GM06990 (cell line): Measurements from ENCODE around the gene POLN.

ENCODE experiments used
- DNase-seq: peaks from one replicate; pipeline ENCODE4 v3.0.0-alpha.2; 2011; ENCODE audit not compliant: insufficient read length; ENCODE audit errors: extremely low read depth
- H3K27me3 ChIP-seq: replicated peaks from 2 replicates; pipeline ENCODE4 v1.6.0; 2011; ENCODE audit warnings: low read length; ENCODE audit not compliant: control insufficient read depth, insufficient read depth
- H3K36me3 ChIP-seq: 2 replicates; pipeline ENCODE4 v1.5.1; 2011; ENCODE audit warnings: low read length; ENCODE audit not compliant: control insufficient read depth, insufficient read depth
- H3K4me3 ChIP-seq: replicated peaks from 2 replicates; pipeline ENCODE4 v1.5.1; 2011; ENCODE audit warnings: low read depth, mild to moderate bottlenecking, control low read depth, low read length
- TF ChIP-seq, protein P1 (sequence below): IDR thresholded peaks from 2 replicates; pipeline ENCODE4 v1.5.1; 2011; ENCODE audit warnings: low read length, control low read depth, mild to moderate bottlenecking, inconsistent platforms; ENCODE audit not compliant: insufficient read depth, poor library complexity, severe bottlenecking

POLN gene

DNA sequence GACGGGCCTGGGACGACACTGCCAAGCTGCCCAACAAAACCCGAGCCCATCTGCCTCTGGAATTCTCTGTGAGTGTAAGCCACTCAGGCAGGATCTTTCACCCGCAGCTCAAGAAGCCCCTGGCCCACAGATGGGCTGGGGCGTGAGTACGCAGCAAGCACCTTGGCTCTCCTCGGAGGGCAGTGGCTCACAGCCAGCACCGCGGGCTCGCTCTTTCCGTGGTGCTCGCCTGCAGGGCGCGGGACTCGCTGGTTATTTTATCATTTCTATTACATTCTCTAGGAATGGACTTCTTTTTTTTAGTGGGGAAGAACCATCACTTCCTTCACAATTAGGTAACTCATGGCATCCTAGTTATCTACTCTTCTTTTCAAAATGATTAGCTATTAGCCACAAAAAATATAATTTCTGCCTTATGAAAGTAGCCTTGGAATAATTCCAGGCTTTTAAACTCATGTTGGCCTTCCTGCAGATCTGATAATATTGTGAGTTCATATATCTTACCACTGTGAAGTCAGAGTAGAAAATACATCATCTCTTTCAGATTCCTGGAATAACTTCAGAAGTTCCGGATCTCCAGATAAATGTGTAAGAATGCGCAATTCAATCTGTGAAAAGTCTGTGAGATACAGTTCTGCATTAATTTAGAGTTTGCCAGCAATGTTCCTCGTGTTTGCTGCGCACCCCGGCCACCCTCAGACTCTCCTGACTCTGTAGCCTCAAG is 114.2 kb downstream of the POLN start:
- Histone ChIP-seq H3K27me3 (no peaks in the 10 kb centered on the region), H3K4me3 (no peak overlapping the region), H3K36me3 (no peaks in the 10 kb centered on the region)
- TF ChIP-seq, protein P1, sequence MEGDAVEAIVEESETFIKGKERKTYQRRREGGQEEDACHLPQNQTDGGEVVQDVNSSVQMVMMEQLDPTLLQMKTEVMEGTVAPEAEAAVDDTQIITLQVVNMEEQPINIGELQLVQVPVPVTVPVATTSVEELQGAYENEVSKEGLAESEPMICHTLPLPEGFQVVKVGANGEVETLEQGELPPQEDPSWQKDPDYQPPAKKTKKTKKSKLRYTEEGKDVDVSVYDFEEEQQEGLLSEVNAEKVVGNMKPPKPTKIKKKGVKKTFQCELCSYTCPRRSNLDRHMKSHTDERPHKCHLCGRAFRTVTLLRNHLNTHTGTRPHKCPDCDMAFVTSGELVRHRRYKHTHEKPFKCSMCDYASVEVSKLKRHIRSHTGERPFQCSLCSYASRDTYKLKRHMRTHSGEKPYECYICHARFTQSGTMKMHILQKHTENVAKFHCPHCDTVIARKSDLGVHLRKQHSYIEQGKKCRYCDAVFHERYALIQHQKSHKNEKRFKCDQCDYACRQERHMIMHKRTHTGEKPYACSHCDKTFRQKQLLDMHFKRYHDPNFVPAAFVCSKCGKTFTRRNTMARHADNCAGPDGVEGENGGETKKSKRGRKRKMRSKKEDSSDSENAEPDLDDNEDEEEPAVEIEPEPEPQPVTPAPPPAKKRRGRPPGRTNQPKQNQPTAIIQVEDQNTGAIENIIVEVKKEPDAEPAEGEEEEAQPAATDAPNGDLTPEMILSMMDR = no peak
- no peak for DNase-seq

DNA sequence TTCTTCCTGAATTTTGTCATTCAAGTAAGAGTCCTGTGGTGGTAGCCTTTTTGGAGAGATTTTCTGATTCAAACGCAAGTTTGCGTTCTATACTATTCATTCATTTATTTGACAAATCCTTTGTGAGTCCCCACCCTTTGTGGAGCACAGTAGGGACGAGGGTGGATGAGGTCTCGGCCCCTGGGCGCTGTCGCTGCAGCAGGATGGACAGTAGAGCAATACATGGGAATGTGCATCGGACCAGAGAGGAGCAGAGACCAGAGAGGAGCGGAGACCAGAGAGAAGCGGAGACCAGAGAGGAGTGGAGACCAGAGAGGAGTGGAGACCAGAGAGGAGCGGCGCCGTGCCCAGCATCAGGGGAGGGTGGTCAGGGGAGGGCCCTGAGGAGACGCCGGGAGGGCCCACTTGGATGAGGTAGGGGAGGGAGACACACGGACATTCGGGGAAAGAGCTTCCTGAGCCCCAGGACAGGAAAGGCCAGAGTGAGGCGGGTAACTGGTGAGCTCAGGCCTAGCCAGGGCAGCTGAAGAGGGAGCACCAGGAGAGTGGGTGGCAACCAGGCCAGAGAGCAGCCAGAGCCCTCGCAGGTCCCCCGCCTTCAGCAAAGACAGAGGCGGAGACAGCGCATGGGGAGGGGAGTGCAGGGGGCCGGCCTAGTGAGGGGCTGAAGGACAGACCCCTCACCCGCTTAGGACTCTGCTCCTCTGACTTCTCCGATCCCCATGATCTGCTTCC is 115.4 kb downstream of the POLN start:
- Histone ChIP-seq H3K4me3 (no peak overlapping the region), H3K36me3 (no peaks in the 10 kb centered on the region), H3K27me3 (no peaks in the 10 kb centered on the region)
- TF ChIP-seq, protein P1 = no peak
- no peak for DNase-seq

DNA sequence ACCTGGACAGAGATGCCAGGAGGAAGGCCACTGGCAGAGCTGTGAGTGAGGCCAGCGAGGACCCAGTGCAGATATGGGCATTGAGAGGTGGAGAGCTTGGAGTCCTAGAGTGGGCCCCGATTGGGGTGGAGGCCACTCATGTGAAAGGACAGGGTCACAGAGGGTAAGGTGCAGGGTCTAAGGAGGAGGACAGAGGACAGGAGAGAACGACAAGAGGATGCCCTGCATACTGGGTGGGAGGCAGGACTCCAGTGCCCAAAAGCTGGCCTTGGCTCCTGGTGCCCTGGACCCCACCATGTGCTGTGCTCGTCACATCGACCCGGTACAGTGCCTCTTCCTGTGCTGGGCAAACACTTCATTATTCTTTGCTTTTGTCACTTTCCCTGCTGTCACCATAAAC is 116.1 kb downstream of the POLN start:
- Histone ChIP-seq H3K36me3 (no peaks in the 10 kb centered on the region), H3K27me3 (no peaks in the 10 kb centered on the region), H3K4me3 (no peak overlapping the region)
- TF ChIP-seq, protein P1 = no peak
- no peak for DNase-seq

DNA sequence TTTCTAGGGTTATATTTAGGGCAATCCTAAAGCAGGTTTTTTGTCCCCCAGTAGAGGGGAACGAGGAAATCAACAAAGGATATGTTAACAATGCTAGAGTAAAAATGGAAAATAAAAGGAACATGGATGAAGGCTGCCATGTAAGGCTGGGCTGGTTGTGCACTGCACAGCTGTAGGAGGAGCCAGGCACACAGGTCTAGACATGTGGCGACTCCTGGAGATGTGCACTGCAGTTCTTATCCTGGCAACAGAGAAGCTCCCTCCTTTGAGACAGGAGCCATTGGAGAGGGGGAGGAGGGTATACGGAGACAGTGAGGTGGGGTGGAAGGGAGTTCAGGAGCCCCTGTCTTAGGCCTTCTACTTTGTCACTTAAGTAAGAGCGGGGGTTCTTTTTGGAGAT is 116.9 kb downstream of the POLN start:
- Histone ChIP-seq H3K27me3 (no peaks in the 10 kb centered on the region), H3K4me3 (no peak overlapping the region), H3K36me3 (no peaks in the 10 kb centered on the region)
- DNase-seq = no peak
- TF ChIP-seq, protein P1 = no peak

DNA sequence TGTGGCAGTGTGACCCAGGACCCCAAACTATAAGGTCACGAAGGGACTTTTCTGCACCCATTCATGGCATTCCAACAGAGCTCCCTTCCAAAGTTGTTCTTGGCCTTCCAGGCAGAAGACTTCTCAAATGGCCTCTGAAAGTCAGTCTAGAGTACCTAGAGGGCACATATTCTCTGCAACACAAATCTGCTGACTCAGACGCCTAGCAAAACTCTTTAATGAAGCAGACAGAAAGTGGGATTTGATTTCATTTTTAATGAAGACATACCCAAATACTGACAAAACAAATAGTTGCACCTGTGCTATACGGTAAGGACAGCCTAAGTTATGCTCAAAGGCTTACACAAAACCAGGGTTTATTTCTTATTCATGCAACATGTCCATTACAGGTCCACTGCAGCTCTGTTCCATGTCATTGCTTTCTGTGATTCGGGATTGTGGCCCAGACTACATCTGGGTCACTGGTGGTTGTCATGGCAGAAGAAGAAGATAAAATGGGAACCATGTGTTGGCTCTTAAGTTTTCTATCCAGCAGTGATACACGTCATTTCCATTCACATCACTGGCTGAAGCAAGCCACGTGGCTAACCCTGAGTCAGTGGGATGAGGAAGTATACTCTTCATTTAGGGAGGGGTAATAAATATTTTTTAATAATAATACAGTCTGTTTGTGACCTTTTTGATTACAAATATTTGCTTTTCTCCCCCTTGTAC is 125.1 kb downstream of the POLN start:
- H3K4me3 ChIP-seq = no peak overlapping the region
- no peak for DNase-seq
- H3K27me3 ChIP-seq = no peaks in the 10 kb centered on the region
- no peaks in the 10 kb centered on the region for H3K36me3 ChIP-seq
- TF ChIP-seq, protein P1 = no peak
